ENCODE data around the gene RHCE. TPM values are rescaled to one million over a fixed set of nuclear protein-coding genes. Genes with fewer than 3 reads are reported as not detected.
"Not testable (repeated sequence)": the region's sequence is repeated elsewhere in the genome, so short reads cannot be mapped to it uniquely, and the experiment has no call there.

RHCE gene
- total RNA-seq, result 0.26 and 0.50 TPM in 2 replicates
- 0.38 and 1.2 TPM in 2 replicates for polyA plus RNA-seq
- polyA plus RNA-seq (2012), result 0.48 and 1.5 TPM in 2 replicates
- polyA minus RNA-seq (ENCODE audit: low replicate concordance), result not detected in 2 replicates

- not testable (repeated sequence) for H3K79me2 ChIP-seq (ENCODE audit: control insufficient read depth, insufficient read depth, low read length); H3K27me3 ChIP-seq (ENCODE audit: control insufficient read depth, insufficient read depth, low read length); H3K4me1 ChIP-seq (ENCODE audit: control insufficient read depth, extremely low read depth, insufficient read depth, low read length); H3K4me3 ChIP-seq (replicated peaks in 1 of 4; ENCODE audit: control extremely low read depth in 1 of 4, insufficient read depth in 1 of 4, low read depth in 3 of 4, low read length in 4 of 4); H4K20me1 ChIP-seq (ENCODE audit: control insufficient read depth, extremely low read depth, insufficient read depth, low read length); H3K36me3 ChIP-seq (ENCODE audit: control insufficient read depth, insufficient read depth, low read length); DNase-seq (ENCODE audit: low read depth in 2 of 2); H3K27ac ChIP-seq (ENCODE audit: insufficient read depth, low read length); H3K9ac ChIP-seq (ENCODE audit: insufficient read depth, low read length); H2AFZ ChIP-seq (ENCODE audit: low read length); H3K9me3 ChIP-seq (ENCODE audit: control insufficient read depth, insufficient read depth, low read depth, low read length); H3K4me2 ChIP-seq (ENCODE audit: extremely low read depth, insufficient read depth, low read length)
These were observed at the start of gene RHCE for GRCh38 chr1:25420715-25421114. Gene RHCE, minus strand, starts transcription at chr1:25420825. Its CDS starts 39 bp downstream, at chr1:25420786.

- Histone ChIP-seq H2AFZ (ENCODE audit: low read length) (no peak overlapping the region), H4K20me1 (ENCODE audit: control insufficient read depth, extremely low read depth, insufficient read depth, low read length) (no peaks in the 10 kb centered on the region), H3K4me2 (ENCODE audit: extremely low read depth, insufficient read depth, low read length) (no peak overlapping the region), H3K36me3 (ENCODE audit: control insufficient read depth, insufficient read depth, low read length) (no peaks in the 10 kb centered on the region), H3K79me2 (ENCODE audit: control insufficient read depth, insufficient read depth, low read length) (no peaks in the 10 kb centered on the region), H3K27me3 (ENCODE audit: control insufficient read depth, insufficient read depth, low read length) (no peaks in the 10 kb centered on the region), H3K27ac (ENCODE audit: insufficient read depth, low read length) (no peak overlapping the region), H3K9me3 (ENCODE audit: control insufficient read depth, insufficient read depth, low read depth, low read length) (no peaks in the 10 kb centered on the region), H3K9ac (ENCODE audit: insufficient read depth, low read length) (no peak overlapping the region), H3K4me1 (ENCODE audit: control insufficient read depth, extremely low read depth, insufficient read depth, low read length) (no peaks in the 10 kb centered on the region), H3K4me3 (replicated peaks in 1 of 4; ENCODE audit: control extremely low read depth in 1 of 4, insufficient read depth in 1 of 4, low read depth in 3 of 4, low read length in 4 of 4) (no peak overlapping the region)
- peak; percentile 27 to 71 for DNase-seq (ENCODE audit: low read depth in 2 of 2)
- no peak for TF ChIP-seq EZH2 (IDR thresholded peaks at IDR 0.05; ENCODE audit: low read length, missing control alignments)
- TF ChIP-seq CTCF (conservative IDR thresholded peaks at IDR 0.05 in 1 of 2, IDR thresholded peaks at IDR 0.05 in 1 of 2; ENCODE audit: low read depth in 1 of 2, low read length in 2 of 2), result no peak
These were observed 48.6 kb upstream of the RHCE start for GRCh38 chr1:25469177-25469576.

GRCh38 chr1:25468033-25468432 lies 47.4 kb upstream of the RHCE start:
- H3K9ac ChIP-seq (ENCODE audit: insufficient read depth, low read length), result no peak overlapping the region
- no peaks in the 10 kb centered on the region for H4K20me1 ChIP-seq (ENCODE audit: control insufficient read depth, extremely low read depth, insufficient read depth, low read length)
- H3K4me3 ChIP-seq (replicated peaks in 1 of 4; ENCODE audit: control extremely low read depth in 1 of 4, insufficient read depth in 1 of 4, low read depth in 3 of 4, low read length in 4 of 4), result no peak overlapping the region
- TF ChIP-seq EZH2 (IDR thresholded peaks at IDR 0.05; ENCODE audit: low read length, missing control alignments) (no peak), CTCF (conservative IDR thresholded peaks at IDR 0.05 in 1 of 2, IDR thresholded peaks at IDR 0.05 in 1 of 2; ENCODE audit: low read depth in 1 of 2, low read length in 2 of 2) (no peak)
- peak; percentile 44 to 49 for DNase-seq (ENCODE audit: low read depth in 2 of 2)
- H2AFZ ChIP-seq (ENCODE audit: low read length), result no peak overlapping the region
- no peaks in the 10 kb centered on the region for H3K36me3 ChIP-seq (ENCODE audit: control insufficient read depth, insufficient read depth, low read length)
- no peaks in the 10 kb centered on the region for H3K9me3 ChIP-seq (ENCODE audit: control insufficient read depth, insufficient read depth, low read depth, low read length)
- H3K27ac ChIP-seq (ENCODE audit: insufficient read depth, low read length), result no peak overlapping the region
- no peaks in the 10 kb centered on the region for H3K27me3 ChIP-seq (ENCODE audit: control insufficient read depth, insufficient read depth, low read length)
- H3K4me2 ChIP-seq (ENCODE audit: extremely low read depth, insufficient read depth, low read length), result no peak overlapping the region
- H3K4me1 ChIP-seq (ENCODE audit: control insufficient read depth, extremely low read depth, insufficient read depth, low read length), result no peaks in the 10 kb centered on the region
- no peaks in the 10 kb centered on the region for H3K79me2 ChIP-seq (ENCODE audit: control insufficient read depth, insufficient read depth, low read length)
